Osteocyte (in vitro differentiated cells): Measurements from ENCODE around the gene TCN1. TPM values are rescaled to one million over a fixed set of nuclear protein-coding genes. Genes with fewer than 3 reads are reported as not detected.
"Not testable (repeated sequence)": the region's sequence is repeated elsewhere in the genome, so short reads cannot be mapped to it uniquely, and the experiment has no call there.

Source experiments
- DNase-seq: peaks from one replicate; pipeline ENCODE4 v3.0.0; 2021; ENCODE audit warnings: mixed read lengths; ENCODE audit not compliant: unreplicated experiment; ENCODE audit errors: extremely low spot score
- H3K27ac Mint-ChIP-seq: one replicate; pipeline ENCODE4 v1.8.0; 2021; ENCODE audit warnings: mild to moderate bottlenecking, mixed read lengths; ENCODE audit not compliant: unreplicated experiment
- H3K27me3 Mint-ChIP-seq: one replicate; pipeline ENCODE4 v1.8.0; 2021; ENCODE audit warnings: mixed read lengths; ENCODE audit not compliant: unreplicated experiment
- H3K36me3 Mint-ChIP-seq: one replicate; pipeline ENCODE4 v1.8.0; 2021; ENCODE audit warnings: mixed read lengths; ENCODE audit not compliant: unreplicated experiment
- H3K4me1 Mint-ChIP-seq: one replicate; pipeline ENCODE4 v1.8.0; 2021; ENCODE audit warnings: mixed read lengths; ENCODE audit not compliant: unreplicated experiment
- H3K4me3 Mint-ChIP-seq: one replicate; pipeline ENCODE4 v1.8.0; 2021; ENCODE audit warnings: mild to moderate bottlenecking, moderate library complexity, mixed read lengths; ENCODE audit not compliant: unreplicated experiment
- H3K9me3 Mint-ChIP-seq: one replicate; pipeline ENCODE4 v1.8.0; 2021; ENCODE audit warnings: mixed read lengths; ENCODE audit not compliant: unreplicated experiment
- total RNA-seq: library from RNA; stranded (reverse); gene quantifications from 2 replicates; pipeline ENCODE4 v1.2.1, GENCODE V29; 2021
- TF ChIP-seq, protein P1 (sequence below): fragments of 200-600 bp; sonication (generic); IDR thresholded peaks from 2 replicates; pipeline ENCODE4 v1.5.0; 2021; ENCODE audit warnings: antibody characterized with exemption, mild to moderate bottlenecking, moderate library complexity

Gene TCN1
- total RNA-seq, 1 donor from 2014 or later: not detected

DNA sequence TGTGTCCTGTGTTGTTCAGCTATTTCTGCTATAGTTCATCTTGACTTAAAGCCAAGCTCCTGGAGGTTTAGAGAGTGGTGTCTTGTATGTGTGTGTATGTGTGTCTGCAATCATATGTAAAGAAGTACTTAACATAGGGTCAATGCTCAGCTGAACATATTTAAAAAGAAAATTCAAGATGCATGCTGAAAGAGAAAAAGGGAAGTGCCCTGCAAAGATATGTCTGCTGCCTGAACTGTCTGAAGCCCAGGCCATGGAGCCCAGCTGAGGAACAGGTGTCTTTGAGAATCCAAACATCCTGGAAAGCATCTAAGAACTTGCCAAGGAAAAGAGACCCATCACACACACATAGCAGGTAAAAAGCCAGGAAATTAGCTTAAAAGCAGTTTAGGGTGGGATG is 6.6 kb downstream of the TCN1 start:
- TF ChIP-seq, protein P1, sequence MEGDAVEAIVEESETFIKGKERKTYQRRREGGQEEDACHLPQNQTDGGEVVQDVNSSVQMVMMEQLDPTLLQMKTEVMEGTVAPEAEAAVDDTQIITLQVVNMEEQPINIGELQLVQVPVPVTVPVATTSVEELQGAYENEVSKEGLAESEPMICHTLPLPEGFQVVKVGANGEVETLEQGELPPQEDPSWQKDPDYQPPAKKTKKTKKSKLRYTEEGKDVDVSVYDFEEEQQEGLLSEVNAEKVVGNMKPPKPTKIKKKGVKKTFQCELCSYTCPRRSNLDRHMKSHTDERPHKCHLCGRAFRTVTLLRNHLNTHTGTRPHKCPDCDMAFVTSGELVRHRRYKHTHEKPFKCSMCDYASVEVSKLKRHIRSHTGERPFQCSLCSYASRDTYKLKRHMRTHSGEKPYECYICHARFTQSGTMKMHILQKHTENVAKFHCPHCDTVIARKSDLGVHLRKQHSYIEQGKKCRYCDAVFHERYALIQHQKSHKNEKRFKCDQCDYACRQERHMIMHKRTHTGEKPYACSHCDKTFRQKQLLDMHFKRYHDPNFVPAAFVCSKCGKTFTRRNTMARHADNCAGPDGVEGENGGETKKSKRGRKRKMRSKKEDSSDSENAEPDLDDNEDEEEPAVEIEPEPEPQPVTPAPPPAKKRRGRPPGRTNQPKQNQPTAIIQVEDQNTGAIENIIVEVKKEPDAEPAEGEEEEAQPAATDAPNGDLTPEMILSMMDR: no peak

DNA sequence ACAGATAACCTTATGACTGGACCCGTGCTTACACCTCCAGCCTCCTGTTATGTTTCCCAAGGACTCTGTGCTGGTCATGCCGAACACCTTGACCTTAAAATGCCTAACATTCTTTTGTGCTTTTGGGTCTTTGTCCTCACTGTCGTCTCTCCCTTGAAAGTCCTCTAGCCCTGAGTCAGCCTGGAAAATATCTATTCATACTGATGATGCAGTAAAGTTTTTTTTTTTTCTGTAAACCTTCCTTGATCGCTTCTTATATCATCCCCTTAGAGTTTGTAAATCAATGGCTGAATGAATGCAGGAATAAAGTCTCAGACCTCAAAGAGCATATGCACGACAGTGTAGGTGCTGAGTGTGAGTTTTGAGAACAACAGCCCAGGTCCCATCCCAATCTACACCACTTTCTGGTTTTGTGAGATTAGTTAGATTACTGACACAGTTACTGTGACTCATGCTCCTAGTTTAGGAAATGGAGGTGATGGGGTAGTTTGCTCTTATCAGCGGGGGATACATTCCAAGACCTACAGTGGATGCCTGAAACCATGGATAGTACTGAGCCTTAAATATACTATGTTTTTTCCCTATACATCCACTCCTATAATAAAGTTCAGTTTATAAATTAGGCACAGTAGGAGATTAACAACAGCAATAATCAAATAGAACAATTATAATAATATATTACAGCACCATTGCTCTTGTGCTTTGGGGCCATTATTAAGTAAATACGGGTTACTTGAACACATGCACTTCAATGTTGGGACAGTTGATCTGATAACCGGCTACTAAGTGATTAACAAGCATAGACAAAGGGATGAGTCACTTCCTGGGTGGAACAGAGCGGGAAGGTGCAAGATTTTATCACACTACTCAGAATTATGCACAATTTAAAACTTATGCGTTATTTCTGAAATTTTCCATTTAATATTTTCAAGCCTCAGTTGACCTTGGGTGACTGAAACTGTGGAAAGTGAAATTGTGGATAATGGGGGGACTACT is 8.6 kb downstream of the TCN1 start:
- Mint-ChIP-seq H3K4me1 (no peaks in the 10 kb centered on the region), H3K9me3 (no peaks in the 10 kb centered on the region), H3K4me3 (no peak overlapping the region), H3K27ac (no peak overlapping the region), H3K27me3 (peaks cover 2% of the 10 kb centered on the region), H3K36me3 (no peaks in the 10 kb centered on the region)
- DNase-seq: no peak
- TF ChIP-seq, protein P1: no peak

More for the DNA sequence above, 6.6 kb downstream of the TCN1 start:
- H3K9me3 Mint-ChIP-seq: no peaks in the 10 kb centered on the region
- H3K27me3 Mint-ChIP-seq: peaks cover 2% of the 10 kb centered on the region
- DNase-seq: no peak
- no peaks in the 10 kb centered on the region for H3K4me1 Mint-ChIP-seq
- no peak overlapping the region for H3K4me3 Mint-ChIP-seq
- H3K27ac Mint-ChIP-seq: no peak overlapping the region
- H3K36me3 Mint-ChIP-seq: no peaks in the 10 kb centered on the region

DNA sequence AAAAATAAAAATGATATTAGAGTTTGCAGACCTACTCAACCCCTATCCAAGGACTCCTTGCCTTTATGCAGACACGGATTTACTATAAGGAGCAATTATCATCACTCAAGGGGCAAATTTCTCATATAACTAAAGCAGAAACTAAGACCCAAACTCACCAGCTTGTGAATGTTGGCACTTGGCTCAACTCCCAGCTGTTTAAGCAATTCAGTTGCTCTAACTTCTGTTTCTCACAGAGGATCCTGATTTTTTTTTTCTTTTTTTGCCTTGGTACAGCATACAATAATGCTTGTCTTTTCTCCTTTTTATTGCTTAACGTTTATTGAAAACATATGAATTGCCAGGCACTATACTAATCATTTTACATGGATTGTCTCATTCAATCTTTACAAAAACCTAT is 11.4 kb downstream of the TCN1 start:
- TF ChIP-seq, protein P1: no peak
- no peaks in the 10 kb centered on the region for H3K9me3 Mint-ChIP-seq
- no peak overlapping the region for H3K27ac Mint-ChIP-seq
- H3K4me3 Mint-ChIP-seq: no peak overlapping the region
- peaks cover 2% of the 10 kb centered on the region for H3K27me3 Mint-ChIP-seq
- no peaks in the 10 kb centered on the region for H3K4me1 Mint-ChIP-seq
- H3K36me3 Mint-ChIP-seq: no peaks in the 10 kb centered on the region
- no peak for DNase-seq

DNA sequence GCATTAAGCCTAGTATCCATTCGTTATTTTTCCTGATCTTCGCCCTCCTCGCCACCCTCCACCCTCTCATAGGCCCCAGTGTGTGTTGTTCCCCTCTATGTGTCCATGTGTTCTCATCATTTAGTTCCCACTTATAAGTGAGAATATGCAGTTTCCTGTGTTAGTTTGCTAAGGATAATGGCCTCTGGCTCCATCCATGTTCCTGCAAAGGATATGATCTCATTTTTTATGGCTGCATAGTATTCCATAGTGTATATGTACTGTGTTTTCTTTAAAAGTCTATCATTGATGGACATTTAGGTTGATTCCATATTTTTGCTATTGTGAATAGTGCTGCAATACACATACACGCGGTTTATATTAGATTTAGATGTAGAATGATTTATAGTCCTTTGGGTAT is 14.9 kb downstream of the TCN1 start:
- not testable (repeated sequence) for H3K4me1 Mint-ChIP-seq, H3K36me3 Mint-ChIP-seq, H3K27ac Mint-ChIP-seq, H3K4me3 Mint-ChIP-seq, H3K27me3 Mint-ChIP-seq, H3K9me3 Mint-ChIP-seq, DNase-seq

DNA sequence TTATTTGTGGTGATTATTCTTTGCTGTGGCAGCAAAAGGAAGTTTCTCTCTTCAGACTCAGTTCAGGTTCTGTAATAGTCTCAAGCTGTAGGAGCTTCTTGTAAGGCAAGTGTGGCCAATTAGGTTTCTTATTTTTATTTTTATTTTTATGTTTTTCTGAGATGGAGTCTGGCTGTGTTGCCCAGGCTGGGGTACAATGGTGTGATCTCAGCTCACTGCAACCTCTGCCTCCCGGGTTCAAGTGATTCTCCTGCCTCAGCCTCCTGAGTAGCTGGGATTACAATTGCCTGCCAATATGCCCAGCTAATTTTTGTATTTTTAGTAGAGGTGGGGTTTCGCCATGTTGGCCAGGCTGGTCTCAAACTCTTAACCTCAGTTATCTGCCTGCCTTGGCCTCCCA is 16.7 kb downstream of the TCN1 start:
- H3K4me1 Mint-ChIP-seq, H3K27ac Mint-ChIP-seq, DNase-seq, H3K9me3 Mint-ChIP-seq, H3K4me3 Mint-ChIP-seq, H3K27me3 Mint-ChIP-seq, H3K36me3 Mint-ChIP-seq: not testable (repeated sequence)

DNA sequence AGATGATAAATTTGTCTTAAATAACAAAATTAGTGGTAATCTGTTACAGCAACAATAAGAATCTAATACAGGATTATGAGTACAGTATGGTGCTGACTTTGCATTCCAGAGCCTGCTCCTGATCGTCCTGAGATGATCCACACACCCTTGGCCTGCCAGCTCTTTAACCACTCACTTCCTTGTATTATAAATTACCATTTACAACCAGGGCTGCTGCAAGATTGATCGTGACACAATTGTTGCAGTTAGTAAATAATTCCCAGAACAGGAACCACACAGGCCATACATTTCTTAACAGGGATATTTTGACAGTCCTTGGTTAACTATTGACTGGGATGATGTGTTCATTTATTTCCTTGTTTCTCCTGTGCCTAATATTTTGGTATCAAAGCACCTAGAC is 17.2 kb downstream of the TCN1 start:
- no peak overlapping the region for H3K4me3 Mint-ChIP-seq
- H3K27ac Mint-ChIP-seq: no peak overlapping the region
- no peaks in the 10 kb centered on the region for H3K9me3 Mint-ChIP-seq
- H3K27me3 Mint-ChIP-seq: peaks cover 2% of the 10 kb centered on the region
- no peaks in the 10 kb centered on the region for H3K36me3 Mint-ChIP-seq
- DNase-seq: no peak
- TF ChIP-seq, protein P1: no peak
- no peaks in the 10 kb centered on the region for H3K4me1 Mint-ChIP-seq

DNA sequence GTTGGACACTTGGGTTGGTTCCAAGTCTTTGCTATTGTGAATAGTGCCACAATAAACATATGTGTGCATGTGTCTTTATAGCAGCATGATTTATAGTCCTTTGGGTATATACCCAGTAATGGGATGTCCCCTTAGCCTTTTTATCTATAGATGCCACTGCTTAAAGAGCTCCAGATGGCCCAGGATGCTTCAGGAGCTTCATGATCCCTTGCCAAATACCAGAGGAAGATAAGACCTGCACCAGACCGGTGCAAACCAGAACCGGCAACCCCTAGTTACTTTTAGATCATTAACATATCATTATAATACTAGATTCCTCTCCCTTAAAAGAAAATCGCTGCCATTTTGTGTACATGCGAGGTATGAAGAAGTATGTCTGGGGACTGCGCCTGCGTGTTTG is 17.8 kb downstream of the TCN1 start:
- DNase-seq, H3K36me3 Mint-ChIP-seq, H3K27ac Mint-ChIP-seq, H3K4me3 Mint-ChIP-seq, H3K27me3 Mint-ChIP-seq, H3K4me1 Mint-ChIP-seq, H3K9me3 Mint-ChIP-seq: not testable (repeated sequence)
